Stimulated activated naive CD4-positive, alpha-beta T cell treated with Interleukin-2 at 50 U/mL for 16 hours (primary cell): ENCODE results near the gene SLC7A5.
"Not testable (repeated sequence)": the region's sequence is repeated elsewhere in the genome, so short reads cannot be mapped to it uniquely, and the experiment has no call there.

Source experiments
- DNase-seq: peaks from one replicate; lab custom pipeline; 2025; lab: John Stamatoyannopoulos, UW

The SLC7A5 gene

DNA sequence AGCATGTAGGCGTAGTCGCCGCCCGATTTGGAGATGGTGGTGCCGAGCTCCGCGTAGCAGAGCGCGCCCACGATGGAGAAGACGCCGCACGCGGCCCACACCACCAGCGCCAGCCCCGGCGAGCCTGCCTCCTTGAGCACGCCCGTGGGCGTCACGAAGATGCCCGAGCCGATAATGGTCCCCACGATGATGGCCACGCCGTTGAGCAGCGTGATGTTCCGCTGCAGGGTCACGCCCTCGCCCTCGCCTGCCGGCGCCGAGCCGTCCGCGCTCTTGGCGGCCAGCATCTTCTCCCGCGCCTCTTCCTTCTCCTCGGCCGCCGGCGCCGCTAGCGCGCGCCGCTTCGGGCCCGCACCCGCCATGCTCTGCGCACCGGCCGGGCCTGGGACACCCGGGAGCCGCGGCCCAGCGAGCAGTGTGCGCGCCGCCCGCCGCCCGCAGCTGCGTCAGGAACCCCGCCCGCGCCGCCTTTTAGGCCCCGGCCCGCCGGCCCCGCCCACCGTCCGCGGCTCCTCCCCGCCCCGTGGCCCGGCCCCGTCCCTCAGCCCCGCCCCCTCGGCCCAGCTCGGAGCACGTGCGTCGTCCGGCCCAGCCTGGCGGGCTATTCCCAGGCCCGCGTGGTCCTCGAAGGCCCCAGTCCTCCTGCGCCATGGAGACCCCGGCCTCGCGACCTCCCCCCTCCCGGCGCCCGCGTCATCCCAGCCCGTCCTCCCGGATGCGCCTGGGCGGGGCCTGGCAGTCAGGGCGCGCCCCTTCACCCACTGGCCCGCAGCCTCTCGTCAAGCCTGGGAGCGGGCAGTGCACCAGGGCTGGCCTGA, at the start of gene SLC7A5:
TSS of gene SLC7A5 (minus strand) at position 447 of the 818 bp plus-strand sequence. CDS start at position 362, 85 bp downstream.
- DNase-seq: peak; percentile 86

DNA sequence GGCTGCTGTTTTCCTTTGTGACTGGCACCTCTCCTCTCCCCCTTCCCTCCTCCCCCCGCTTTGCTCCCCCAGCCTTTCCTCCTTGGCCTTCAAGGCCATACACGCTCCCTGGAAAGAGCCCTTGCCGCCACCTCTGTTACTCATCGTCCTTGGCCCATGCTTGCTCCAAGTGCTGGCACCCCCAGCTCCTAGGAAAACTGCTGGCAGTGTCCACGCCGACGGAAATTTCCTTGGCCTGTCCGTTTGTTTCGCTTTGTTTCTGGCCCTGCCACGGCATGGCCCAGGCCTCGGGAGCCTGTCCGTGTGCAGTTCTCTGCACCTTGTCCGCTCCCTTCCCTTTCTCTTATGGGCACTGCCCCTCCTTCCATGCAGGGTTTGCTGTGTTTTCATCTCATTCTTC, 49.0 kb upstream of the SLC7A5 start:
- DNase-seq: no peak

DNA sequence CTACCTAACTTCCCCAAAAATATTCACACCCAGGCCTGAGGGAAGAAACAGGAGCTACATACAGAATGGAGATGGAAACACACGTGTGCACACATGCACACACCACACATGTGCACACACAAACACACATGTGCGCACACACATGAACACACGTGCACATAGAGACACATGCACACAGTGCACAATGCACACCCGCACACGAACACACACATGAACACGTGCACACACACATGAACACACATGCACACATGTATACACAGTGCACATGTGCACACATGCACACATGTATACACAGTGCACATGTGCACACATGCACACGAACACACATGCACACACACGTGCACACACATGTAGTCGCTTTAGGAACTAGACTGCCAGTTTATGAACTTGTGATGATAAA, 48.2 kb upstream of the SLC7A5 start:
- DNase-seq: no peak

DNA sequence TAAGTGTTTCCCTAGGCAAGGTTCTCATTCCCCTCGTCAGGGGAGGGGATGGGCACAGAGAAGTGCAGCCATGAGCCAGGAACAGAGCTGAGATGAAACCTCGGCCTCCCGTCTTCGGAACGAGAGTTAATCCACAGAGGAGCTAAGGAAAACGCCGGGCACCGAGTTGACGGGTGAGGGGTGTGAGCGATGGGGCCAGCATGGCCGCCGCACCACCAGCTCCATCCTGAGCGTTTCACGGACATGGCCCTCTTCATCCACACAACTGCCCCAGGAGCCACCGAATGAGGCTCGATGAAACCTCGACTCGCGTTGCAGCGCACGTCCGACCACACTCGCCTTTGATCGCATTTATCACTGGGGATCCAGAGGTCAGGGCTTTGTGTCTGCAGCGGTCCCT, 45.5 kb upstream of the SLC7A5 start:
- no peak for DNase-seq

DNA sequence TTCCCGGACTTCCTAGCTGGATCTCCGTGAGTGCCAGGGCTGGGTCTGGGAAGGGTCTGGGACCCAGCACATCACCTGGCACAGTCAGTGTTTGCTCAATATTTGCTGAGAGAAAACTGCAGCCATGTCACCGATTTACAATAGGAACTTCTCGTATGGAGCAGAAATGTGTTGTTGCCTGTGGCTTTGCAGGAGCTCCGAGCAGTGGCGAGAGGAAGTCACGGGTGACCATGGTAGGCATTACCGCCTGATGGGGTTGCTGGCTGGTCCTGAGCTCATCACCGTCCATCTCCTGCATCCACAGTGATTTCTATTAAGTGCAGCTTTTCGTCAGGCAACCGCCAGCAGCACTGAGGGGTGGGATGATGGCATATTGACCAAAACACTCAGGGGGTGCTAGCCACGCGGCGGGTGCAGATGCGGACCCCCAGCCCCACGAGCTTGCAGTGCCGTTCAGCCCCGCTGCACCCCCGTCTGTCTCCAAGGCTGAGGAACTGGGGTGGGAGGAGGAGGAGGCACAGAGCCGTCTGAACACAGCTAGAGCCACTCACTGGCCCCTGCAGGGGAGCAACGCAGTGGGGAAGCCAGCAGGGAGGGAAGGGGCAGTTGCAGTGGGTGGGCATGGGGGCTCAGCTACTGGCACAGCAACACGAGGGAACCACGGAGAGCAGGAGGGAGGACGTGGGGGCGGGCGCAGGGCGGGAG, 44.9 kb upstream of the SLC7A5 start:
- not testable (repeated sequence) for DNase-seq

DNA sequence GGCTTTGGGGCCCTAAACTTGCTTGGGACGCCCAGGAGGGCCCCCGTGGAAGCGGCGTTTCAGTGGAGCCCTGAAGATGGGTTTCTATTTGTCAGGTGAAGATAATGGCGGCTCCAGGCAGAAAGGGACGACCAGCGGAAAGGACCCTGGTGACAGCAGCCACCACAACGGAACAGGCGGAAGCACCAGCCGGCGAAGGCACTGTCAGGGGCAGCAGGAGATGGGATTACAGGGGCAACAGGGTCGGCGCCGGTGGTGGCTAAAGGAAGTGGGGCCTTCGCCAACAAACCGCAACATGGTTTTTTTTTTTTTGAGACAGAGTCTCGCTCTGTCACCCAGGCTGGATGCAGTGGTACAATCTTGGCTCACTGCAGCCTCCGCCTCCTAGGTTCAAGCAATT, 43.4 kb upstream of the SLC7A5 start:
- not testable (repeated sequence) for DNase-seq

DNA sequence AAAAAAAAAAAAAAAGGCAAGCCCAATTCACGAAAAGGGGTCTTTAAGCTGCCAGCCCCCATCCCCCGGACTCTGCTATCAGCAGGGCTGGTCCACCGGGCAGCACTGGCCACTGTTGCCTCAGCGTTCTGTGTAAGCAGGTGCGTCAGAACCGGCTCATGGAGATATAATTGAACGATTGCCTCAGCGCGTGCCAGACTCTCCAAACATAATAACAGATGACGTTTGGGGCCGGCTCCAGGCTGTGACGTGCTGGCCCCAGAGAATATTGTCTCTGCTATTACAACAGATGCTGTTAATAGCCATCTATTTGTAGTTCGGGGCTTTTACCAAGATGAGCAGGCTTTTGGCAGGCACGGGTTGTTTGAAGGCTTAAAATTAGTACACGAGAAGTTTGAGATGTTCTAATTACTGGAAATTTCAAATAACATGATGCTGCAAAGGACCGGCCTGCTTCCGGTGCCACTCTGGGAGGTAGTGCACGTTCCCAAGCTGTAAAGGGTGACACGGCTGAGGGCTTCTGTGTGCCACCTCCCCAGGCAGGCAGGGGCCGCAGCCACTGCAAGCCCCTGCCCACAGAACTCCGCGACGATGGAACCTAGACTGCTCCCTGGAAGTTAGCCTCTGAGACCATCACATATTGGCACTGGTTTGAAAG, 41.9 kb upstream of the SLC7A5 start:
- not testable (repeated sequence) for DNase-seq

DNA sequence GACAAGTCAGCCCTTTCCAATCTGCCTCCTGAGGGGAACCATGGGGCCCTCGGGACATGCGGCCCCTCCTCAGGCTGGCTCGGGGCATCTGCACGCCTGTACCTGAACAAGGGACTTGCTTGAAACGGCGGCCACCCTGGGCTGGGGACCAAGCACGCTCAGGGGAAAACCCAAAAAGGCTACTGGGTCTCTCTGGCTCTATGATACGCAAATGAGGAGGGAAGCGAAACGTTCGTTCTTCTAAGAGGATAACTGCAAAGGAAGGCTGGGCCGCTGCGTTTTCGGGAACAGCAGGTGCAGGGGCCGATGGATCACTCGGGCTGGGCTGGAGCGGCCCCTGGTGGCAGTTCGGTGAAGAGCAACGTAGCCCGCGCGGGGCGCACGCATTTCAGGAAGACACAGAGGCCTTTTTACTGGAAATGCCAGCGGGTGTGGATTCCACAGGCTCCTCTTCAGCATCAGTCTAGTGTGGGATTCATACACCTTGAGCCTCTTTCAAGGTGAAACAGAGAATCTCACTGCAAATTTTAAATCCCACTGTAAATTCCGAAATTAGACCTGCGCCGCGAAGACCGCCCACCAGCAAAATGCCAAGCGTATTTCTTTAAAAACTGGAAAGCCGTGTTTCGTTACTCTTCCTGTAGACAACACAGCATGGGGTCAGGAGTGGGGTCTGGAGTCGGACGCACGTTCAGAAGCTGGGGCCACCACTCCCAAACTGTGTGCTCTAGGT, 40.1 kb upstream of the SLC7A5 start:
- peak; percentile 68 for DNase-seq

DNA sequence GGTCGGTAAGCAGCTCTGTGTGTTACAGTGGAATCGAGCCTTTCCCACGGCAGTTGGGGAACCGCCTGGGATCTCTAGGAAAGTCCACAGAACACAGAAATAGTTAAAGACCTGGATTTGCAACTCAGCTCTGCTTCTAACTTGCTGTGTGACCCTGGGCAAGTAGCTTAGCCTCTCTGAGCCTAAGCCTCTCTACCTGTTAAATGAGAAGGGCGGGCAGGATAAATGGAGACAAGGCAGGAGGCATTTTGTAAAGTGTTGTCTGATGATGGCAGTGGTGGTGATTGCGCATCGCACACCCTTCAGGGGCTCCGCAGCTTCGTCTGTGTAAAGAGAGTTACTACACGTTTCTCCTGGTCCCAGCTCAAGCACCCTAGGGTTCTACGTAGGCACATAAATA, 38.8 kb upstream of the SLC7A5 start:
- DNase-seq: not testable (repeated sequence)

DNA sequence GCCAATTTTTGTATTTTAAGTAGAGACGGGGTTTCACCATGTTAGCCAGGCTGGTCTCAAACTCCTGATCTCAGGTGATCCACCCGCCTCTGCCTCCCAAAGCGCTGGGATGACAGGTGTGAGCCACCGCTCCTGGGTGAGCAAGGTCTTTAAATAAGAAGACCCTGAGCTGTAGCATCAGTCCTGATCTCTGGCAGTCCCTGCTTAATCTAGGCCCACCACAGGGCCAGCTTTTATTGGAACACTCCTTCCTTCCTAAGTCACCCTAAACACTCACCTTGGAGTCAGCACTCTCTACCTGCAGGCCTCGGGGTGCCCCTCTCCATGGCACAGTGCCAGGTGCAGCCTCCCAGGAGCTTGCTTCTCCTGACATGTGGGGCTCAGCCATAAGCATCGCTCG, 36.2 kb upstream of the SLC7A5 start:
- DNase-seq: not testable (repeated sequence)

DNA sequence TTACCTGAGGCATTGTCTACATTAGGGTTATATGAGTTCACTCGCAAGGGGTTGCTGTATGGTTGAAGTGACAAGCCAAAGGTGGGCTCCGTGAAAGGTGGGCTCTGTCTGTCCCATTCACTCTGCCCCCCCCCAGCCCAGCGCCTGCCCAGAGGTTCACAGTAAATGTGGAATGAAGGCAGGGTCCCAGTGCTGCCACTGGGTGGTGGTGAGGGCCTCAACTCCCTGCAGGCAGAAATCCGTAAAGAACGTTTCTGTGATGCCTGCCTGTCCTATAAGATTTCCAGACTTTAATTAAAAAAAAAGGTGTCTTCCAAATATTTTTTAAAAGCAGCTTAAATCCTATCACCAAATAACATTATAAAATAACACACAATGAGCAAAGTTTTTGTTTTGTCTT, 35.7 kb upstream of the SLC7A5 start:
- not testable (repeated sequence) for DNase-seq

DNA sequence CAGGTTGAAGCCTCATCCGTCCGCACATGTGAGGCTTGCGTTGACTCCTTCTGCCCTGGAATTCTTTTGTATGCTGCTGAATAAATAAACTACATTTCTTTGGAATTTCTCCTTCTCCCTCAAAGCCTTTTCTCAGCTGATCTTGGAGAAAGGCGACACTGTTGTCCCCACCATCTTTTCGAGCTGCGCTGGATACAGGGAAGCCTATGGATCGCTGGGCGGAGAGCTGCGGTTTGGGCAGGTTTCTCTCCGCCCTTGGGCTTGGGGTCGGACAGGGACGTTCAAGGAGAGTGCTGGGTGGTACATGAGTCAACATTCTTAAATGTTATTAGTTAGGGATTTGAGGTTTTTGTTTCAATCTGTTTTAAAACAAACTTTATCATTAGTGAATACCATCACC, 31.2 kb upstream of the SLC7A5 start:
- DNase-seq: not testable (repeated sequence)

DNA sequence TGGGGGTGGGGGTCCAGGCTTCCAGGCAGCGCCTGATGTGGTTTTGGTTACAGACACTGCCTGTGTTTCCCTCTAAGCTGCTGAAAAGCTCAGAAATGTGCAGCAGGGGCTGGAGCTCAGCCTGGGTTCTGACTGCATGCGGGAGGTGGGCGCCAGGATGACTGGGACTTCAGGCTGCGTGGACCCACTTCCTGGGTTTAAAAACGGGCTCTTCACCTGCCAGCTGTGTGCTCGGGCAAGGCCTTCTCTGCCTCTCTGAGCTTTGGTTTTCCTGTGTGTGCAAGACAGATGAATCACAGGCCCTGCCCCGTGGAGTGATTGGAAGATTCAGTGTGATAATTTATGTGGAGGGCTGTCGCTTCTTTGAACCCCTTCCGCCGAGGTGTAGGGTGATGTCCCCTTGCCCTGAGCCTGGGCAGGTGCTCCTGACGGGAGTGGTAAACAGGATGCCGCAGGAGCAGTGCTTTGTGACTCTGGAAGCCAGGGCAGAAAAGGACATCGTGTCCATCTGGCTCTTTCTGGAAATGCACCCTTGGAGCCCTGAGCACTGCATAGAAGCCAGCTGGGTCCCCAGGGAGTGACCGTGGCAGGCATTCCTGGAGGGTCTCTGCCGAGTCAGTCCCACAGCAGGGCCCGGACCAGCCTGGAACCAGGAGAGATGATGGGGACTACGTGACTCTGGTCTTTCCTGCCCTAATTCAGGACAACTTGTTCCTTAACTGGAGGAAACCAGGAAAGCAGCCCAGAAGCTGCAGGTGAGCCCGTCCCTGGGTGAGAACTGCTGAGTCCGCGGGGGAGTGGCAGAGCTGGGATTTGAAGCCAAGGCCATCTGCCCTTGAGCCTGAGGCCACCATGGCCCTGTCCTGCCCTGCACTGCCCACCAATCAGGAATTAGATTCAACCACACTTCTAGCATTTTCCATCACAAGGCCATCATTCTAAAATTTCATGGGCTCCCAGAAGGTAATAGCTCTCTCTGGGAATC, 28.5 kb upstream of the SLC7A5 start:
- peak; percentile 36 for DNase-seq

DNA sequence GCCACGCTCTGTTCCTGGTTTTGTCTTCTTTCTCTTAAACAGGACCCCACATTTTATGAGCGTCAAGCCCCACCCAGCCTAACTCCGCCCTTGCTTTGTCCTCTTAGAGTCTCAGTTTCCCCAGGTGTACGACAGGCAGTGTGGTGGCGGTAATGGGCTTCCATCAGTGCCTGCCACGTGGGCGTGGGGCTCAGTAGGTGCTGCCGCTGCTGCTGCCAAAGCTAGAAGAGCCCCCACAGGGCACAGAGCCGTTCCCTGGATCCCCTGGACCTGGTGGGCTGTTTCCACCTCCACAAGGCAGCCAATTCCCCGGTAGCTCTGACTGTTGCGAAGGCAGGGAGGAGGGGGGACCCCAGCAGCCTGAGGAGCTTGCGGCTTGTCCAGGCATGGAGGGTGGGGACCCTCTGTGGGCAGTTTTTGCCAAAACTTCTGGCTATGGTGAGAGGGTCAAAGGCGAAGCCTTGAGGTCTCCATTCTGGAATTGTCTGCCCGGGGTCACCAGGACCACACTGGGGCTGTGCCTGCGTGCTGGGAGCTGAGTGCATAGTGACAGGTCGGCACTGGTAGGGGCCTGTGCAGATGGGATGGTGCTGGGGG, 27.7 kb upstream of the SLC7A5 start:
- DNase-seq: not testable (repeated sequence)

DNA sequence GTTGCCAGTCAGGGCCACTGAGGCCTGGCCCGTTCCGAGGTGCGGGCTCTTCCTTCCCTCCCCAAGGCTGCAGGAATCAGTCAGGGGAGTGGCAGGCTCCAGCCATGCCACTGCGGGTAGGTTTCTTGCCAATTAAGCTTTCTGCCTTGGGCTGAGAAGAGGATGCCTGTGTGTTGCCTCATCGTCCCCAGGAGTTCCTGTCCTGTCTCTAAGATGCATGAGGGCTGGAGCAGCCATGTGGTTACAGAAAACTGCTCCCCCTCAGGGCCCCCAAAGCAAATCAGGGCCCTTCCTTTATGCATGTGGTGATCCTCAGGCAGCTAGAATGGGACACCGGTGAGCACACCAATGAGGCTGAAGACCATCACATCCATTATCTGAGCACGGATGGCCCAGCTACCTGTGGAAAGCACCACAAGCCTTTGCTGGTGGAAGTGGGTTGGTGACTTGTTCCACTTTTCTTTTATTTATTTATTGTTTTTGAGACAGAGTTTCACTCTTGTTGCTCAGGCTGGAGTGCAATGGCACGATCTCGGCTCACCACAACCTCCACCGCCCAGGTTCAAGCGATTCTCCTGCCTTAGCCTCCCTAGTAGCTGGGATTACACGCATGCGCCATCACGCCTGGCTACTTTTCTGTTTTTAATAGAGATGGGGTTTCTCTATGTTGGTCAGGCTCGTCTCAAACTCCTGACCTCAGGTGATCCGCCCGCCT, 27.0 kb upstream of the SLC7A5 start:
- DNase-seq: not testable (repeated sequence)

DNA sequence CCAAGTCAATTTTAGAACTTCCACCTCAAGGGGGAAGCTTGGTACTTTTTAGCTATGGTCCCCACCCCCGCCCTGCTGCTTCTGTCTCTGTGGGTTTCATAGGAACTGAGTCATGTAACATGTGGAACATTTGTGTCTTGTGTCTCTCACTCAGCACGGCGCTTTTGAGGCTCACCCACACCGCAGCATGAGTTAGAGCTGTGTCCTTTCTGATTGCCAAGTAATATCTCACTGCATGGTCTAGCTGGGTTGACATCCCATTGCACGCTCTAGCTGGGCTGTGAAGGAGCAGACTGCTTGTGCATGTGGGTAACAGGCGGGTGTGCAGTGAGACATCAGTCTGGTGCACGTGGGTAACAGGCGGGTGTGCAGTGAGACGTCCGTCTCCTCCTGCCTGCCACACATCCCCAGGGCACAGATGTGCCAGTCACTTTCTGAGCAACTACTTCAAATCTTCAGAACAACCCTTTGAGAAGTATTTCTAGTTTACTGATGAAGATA, 26.4 kb upstream of the SLC7A5 start:
- peak; percentile 90 for DNase-seq

DNA sequence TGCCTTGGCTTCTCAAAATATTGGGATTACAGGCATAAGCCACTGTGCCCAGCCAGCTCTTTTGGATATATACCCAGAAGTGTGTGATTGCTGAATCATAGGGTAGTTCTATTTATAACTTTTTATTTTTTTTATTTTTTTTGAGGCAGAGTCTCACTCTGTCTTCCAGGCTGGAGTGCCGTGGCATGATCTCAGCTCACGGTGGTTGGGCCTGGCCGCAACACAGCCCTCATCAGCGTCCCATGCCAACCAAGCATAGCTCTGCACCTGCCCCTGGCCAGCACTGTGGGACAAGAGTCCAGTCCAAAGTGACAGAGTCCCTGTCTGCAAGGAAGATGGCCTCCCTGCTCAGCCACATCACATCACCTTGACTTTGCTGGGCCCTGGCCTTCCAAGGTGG, 24.7 kb upstream of the SLC7A5 start:
- not testable (repeated sequence) for DNase-seq

DNA sequence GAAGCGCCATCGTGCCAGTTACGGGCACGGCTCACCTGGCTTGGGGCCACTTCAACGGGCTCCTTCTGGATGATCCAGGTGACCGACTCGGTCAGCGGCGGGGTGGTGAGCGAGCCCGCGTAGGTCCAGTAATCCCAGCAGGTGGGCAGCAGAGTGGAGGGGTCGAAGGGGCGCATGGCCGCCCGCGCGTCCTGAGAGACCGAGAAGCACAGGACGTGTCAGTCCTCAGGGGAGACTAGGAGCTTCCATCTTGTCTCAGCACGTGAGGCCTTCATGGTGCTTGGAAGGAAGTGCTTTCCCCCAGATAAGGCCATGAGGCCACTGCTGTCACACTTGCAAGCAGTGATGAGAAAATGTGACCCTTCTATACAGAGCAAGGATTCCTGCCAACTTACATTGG, 22.5 kb upstream of the SLC7A5 start:
- no peak for DNase-seq

DNA sequence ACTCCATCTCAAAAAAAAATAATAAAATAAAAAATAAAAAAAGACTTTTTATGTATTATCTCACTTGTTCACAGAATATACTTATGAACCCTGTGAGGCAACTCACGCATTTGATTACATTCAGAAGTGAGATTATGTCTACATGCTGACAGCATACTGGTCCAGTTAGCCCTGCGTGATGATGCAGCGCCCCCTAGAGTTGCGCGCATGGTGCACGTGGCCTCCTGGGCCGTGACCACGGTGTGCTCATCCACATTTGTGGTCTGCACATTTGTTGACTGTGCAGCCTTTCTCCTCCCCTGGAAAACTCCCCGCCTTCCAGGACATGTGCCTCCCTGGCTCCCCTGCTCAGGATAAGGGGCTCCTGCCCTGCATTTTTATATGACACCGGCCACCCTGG, 20.5 kb upstream of the SLC7A5 start:
- DNase-seq: not testable (repeated sequence)

DNA sequence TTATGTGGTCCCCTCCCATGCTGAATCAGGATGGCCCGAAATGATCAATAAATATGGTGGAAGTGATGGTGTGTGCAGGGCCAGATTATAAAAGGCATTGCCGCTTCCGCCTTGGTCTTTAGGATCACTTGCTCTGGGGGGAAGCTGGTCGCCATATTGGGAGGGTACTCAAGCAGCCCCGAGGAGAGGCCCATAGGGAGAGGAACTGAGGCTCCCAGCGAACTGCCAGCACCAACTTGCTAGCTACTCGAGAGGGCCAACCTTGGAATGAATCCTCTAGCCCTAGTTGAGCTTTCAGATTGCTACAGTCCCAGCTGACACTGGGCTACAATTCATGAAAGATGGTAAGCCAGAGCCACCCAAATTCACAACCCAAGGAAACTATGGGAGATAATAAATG, 19.0 kb upstream of the SLC7A5 start:
- not testable (repeated sequence) for DNase-seq
